ENCODE results near the gene LCE6A. TPM values are rescaled to one million over a fixed set of nuclear protein-coding genes. Genes with fewer than 3 reads are reported as not detected.

Gene LCE6A
- total RNA-seq, 1 donor from 2014 or later, result not detected

GRCh38 chr1:152879559-152880198 is 37.0 kb downstream of the LCE6A start:
- Mint-ChIP-seq H3K27me3 (ENCODE audit: unreplicated experiment) (peaks cover 4% of the 10 kb centered on the region), H3K4me1 (ENCODE audit: low read depth, unreplicated experiment) (no peaks in the 10 kb centered on the region), H3K4me3 (ENCODE audit: unreplicated experiment) (no peak overlapping the region), H3K27ac (ENCODE audit: unreplicated experiment) (no peak overlapping the region), H3K9me3 (ENCODE audit: unreplicated experiment) (peaks cover 2% of the 10 kb centered on the region), H3K36me3 (ENCODE audit: unreplicated experiment) (peaks cover 5% of the 10 kb centered on the region)
- no peak for TF ChIP-seq CTCF (IDR thresholded peaks at IDR 0.05; ENCODE audit: partially characterized antibody, unreplicated experiment)
- no peak for DNase-seq

- Mint-ChIP-seq H3K27ac (ENCODE audit: unreplicated experiment) (no peak overlapping the region), H3K4me1 (ENCODE audit: low read depth, unreplicated experiment) (no peaks in the 10 kb centered on the region), H3K36me3 (ENCODE audit: unreplicated experiment) (peaks cover 5% of the 10 kb centered on the region), H3K4me3 (ENCODE audit: unreplicated experiment) (no peak overlapping the region), H3K9me3 (ENCODE audit: unreplicated experiment) (peaks cover 2% of the 10 kb centered on the region), H3K27me3 (ENCODE audit: unreplicated experiment) (peaks cover 4% of the 10 kb centered on the region)
- DNase-seq, result no peak
- TF ChIP-seq CTCF (IDR thresholded peaks at IDR 0.05; ENCODE audit: partially characterized antibody, unreplicated experiment), result no peak
These were observed 37.7 kb downstream of the LCE6A start for GRCh38 chr1:152880316-152880715.

GRCh38 chr1:152880907-152881306 is 38.3 kb downstream of the LCE6A start:
- DNase-seq, result no peak
- peaks cover 2% of the 10 kb centered on the region for H3K9me3 Mint-ChIP-seq (ENCODE audit: unreplicated experiment)
- no peak overlapping the region for H3K27ac Mint-ChIP-seq (ENCODE audit: unreplicated experiment)
- H3K27me3 Mint-ChIP-seq (ENCODE audit: unreplicated experiment), result peaks cover 4% of the 10 kb centered on the region
- no peaks in the 10 kb centered on the region for H3K4me1 Mint-ChIP-seq (ENCODE audit: low read depth, unreplicated experiment)
- H3K4me3 Mint-ChIP-seq (ENCODE audit: unreplicated experiment), result no peak overlapping the region
- no peak for TF ChIP-seq CTCF (IDR thresholded peaks at IDR 0.05; ENCODE audit: partially characterized antibody, unreplicated experiment)
- peaks cover 5% of the 10 kb centered on the region for H3K36me3 Mint-ChIP-seq (ENCODE audit: unreplicated experiment)

- peaks cover 2% of the 10 kb centered on the region for H3K9me3 Mint-ChIP-seq (ENCODE audit: unreplicated experiment)
- H3K27ac Mint-ChIP-seq (ENCODE audit: unreplicated experiment), result no peak overlapping the region
- peaks cover 4% of the 10 kb centered on the region for H3K27me3 Mint-ChIP-seq (ENCODE audit: unreplicated experiment)
- no peak for DNase-seq
- H3K4me3 Mint-ChIP-seq (ENCODE audit: unreplicated experiment), result no peak overlapping the region
- peaks cover 5% of the 10 kb centered on the region for H3K36me3 Mint-ChIP-seq (ENCODE audit: unreplicated experiment)
- H3K4me1 Mint-ChIP-seq (ENCODE audit: low read depth, unreplicated experiment), result no peaks in the 10 kb centered on the region
- no peak for TF ChIP-seq CTCF (IDR thresholded peaks at IDR 0.05; ENCODE audit: partially characterized antibody, unreplicated experiment)
These were observed 41.4 kb downstream of the LCE6A start for GRCh38 chr1:152884085-152884484.

DNA sequence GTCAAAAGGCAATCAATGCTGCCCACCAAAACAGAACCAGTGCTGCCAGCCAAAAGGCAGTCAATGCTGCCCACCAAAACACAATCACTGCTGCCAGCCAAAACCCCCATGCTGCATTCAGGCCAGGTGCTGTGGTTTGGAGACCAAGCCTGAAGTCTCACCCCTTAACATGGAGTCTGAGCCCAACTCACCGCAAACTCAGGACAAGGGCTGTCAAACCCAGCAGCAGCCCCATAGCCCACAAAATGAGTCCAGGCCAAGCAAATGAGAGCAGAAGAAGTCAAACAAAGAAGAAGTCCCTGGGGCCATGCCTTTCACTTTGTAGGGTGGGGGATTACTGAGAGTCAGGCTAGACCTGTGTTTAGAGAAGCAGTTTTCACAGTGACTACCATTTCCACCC is 41.9 kb downstream of the LCE6A start:
- DNase-seq, result no peak
- Mint-ChIP-seq H3K27me3 (ENCODE audit: unreplicated experiment) (peaks cover 4% of the 10 kb centered on the region), H3K27ac (ENCODE audit: unreplicated experiment) (no peak overlapping the region), H3K4me3 (ENCODE audit: unreplicated experiment) (no peak overlapping the region), H3K36me3 (ENCODE audit: unreplicated experiment) (peaks cover 5% of the 10 kb centered on the region), H3K9me3 (ENCODE audit: unreplicated experiment) (peaks cover 2% of the 10 kb centered on the region), H3K4me1 (ENCODE audit: low read depth, unreplicated experiment) (no peaks in the 10 kb centered on the region)
- TF ChIP-seq CTCF (IDR thresholded peaks at IDR 0.05; ENCODE audit: partially characterized antibody, unreplicated experiment), result no peak
